GM19099 (cell line): Measurements from ENCODE around the gene ETS2.

Experiments used
- POLR2A ChIP-seq: IDR thresholded peaks from 3 replicates; pipeline ENCODE4 v1.6.1; 2011; ENCODE audit warnings: low read depth; ENCODE audit not compliant: insufficient read length; ENCODE audit errors: extremely low read depth

ETS2 gene

GRCh38 chr21:38831526-38832467 is 26.1 kb downstream of the ETS2 start:
- no peak for TF ChIP-seq POLR2A

GRCh38 chr21:38832664-38833063 is 26.9 kb downstream of the ETS2 start:
- TF ChIP-seq POLR2A, result no peak

- no peak for TF ChIP-seq POLR2A
Observed at GRCh38 chr21:38833117-38833516, 27.4 kb downstream of the ETS2 start.

GRCh38 chr21:38834725-38835124 is 29.0 kb downstream of the ETS2 start:
- no peak for TF ChIP-seq POLR2A

- no peak for TF ChIP-seq POLR2A
Observed at GRCh38 chr21:38837806-38838461, 32.2 kb downstream of the ETS2 start.

GRCh38 chr21:38838598-38839327 is 33.0 kb downstream of the ETS2 start:
- no peak for TF ChIP-seq POLR2A

GRCh38 chr21:38839328-38840286 is 33.9 kb downstream of the ETS2 start:
- no peak for TF ChIP-seq POLR2A

GRCh38 chr21:38840456-38841300 is 34.9 kb downstream of the ETS2 start:
- no peak for TF ChIP-seq POLR2A

GRCh38 chr21:38841472-38841871 is 35.7 kb downstream of the ETS2 start:
- no peak for TF ChIP-seq POLR2A

- TF ChIP-seq POLR2A, result no peak
Observed at GRCh38 chr21:38842079-38842478, 36.4 kb downstream of the ETS2 start.

- TF ChIP-seq POLR2A, result no peak
Observed at GRCh38 chr21:38843379-38843778, 37.6 kb downstream of the ETS2 start.

GRCh38 chr21:38843806-38844503 is 38.2 kb downstream of the ETS2 start:
- TF ChIP-seq POLR2A, result no peak

- no peak for TF ChIP-seq POLR2A
Observed at GRCh38 chr21:38847556-38847955, 41.8 kb downstream of the ETS2 start.
